Osteocyte (in vitro differentiated cells): ENCODE results near the gene USP6. TPM values are rescaled to one million over a fixed set of nuclear protein-coding genes. Genes with fewer than 3 reads are reported as not detected.

Source experiments
- DNase-seq: peaks from one replicate; pipeline ENCODE4 v3.0.0; 2021; ENCODE audit warnings: mixed read lengths; ENCODE audit not compliant: unreplicated experiment; ENCODE audit errors: extremely low spot score
- H3K27ac Mint-ChIP-seq: one replicate; pipeline ENCODE4 v1.8.0; 2021; ENCODE audit warnings: mild to moderate bottlenecking, mixed read lengths; ENCODE audit not compliant: unreplicated experiment
- H3K27me3 Mint-ChIP-seq: one replicate; pipeline ENCODE4 v1.8.0; 2021; ENCODE audit warnings: mixed read lengths; ENCODE audit not compliant: unreplicated experiment
- H3K36me3 Mint-ChIP-seq: one replicate; pipeline ENCODE4 v1.8.0; 2021; ENCODE audit warnings: mixed read lengths; ENCODE audit not compliant: unreplicated experiment
- H3K4me1 Mint-ChIP-seq: one replicate; pipeline ENCODE4 v1.8.0; 2021; ENCODE audit warnings: mixed read lengths; ENCODE audit not compliant: unreplicated experiment
- H3K4me3 Mint-ChIP-seq: one replicate; pipeline ENCODE4 v1.8.0; 2021; ENCODE audit warnings: mild to moderate bottlenecking, moderate library complexity, mixed read lengths; ENCODE audit not compliant: unreplicated experiment
- H3K9me3 Mint-ChIP-seq: one replicate; pipeline ENCODE4 v1.8.0; 2021; ENCODE audit warnings: mixed read lengths; ENCODE audit not compliant: unreplicated experiment
- total RNA-seq: library from RNA; stranded (reverse); gene quantifications from 2 replicates; pipeline ENCODE4 v1.2.1, GENCODE V29; 2021
- TF ChIP-seq, protein P1 (sequence below): fragments of 200-600 bp; sonication (generic); IDR thresholded peaks from 2 replicates; pipeline ENCODE4 v1.5.0; 2021; ENCODE audit warnings: antibody characterized with exemption, mild to moderate bottlenecking, moderate library complexity

USP6 gene
- total RNA-seq, 1 donor from 2014 or later = 0.13 TPM

- Mint-ChIP-seq H3K4me1 (no peaks in the 10 kb centered on the region), H3K27ac (no peak within 1 kb of the TSS), H3K4me3 (peak within 1 kb of the TSS; percentile 64)
Measured at GRCh38 chr17:5078106-5079028, 37.5 kb upstream of the USP6 start, which contains the start of gene ZFP3. ZFP3 (plus strand) TSS chr17:5078467; CDS start chr17:5091505, 13,038 bp downstream.

GRCh38 chr17:5080591-5080990 lies 35.2 kb upstream of the USP6 start:
- TF ChIP-seq, protein P1, sequence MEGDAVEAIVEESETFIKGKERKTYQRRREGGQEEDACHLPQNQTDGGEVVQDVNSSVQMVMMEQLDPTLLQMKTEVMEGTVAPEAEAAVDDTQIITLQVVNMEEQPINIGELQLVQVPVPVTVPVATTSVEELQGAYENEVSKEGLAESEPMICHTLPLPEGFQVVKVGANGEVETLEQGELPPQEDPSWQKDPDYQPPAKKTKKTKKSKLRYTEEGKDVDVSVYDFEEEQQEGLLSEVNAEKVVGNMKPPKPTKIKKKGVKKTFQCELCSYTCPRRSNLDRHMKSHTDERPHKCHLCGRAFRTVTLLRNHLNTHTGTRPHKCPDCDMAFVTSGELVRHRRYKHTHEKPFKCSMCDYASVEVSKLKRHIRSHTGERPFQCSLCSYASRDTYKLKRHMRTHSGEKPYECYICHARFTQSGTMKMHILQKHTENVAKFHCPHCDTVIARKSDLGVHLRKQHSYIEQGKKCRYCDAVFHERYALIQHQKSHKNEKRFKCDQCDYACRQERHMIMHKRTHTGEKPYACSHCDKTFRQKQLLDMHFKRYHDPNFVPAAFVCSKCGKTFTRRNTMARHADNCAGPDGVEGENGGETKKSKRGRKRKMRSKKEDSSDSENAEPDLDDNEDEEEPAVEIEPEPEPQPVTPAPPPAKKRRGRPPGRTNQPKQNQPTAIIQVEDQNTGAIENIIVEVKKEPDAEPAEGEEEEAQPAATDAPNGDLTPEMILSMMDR = no peak
- H3K27ac Mint-ChIP-seq = no peak overlapping the region
- no peaks in the 10 kb centered on the region for H3K4me1 Mint-ChIP-seq
- H3K9me3 Mint-ChIP-seq = peaks cover 11% of the 10 kb centered on the region
- no peaks in the 10 kb centered on the region for H3K27me3 Mint-ChIP-seq
- H3K36me3 Mint-ChIP-seq = no peaks in the 10 kb centered on the region
- no peak overlapping the region for H3K4me3 Mint-ChIP-seq
- DNase-seq = no peak

More at GRCh38 chr17:5078106-5079028, 37.5 kb upstream of the USP6 start, which contains the start of gene ZFP3:
- no peak for DNase-seq
- H3K27me3 Mint-ChIP-seq = peaks cover 5% of the 10 kb centered on the region
- TF ChIP-seq, protein P1 = no peak
- no peaks in the 10 kb centered on the region for H3K36me3 Mint-ChIP-seq
- peaks cover 6% of the 10 kb centered on the region for H3K9me3 Mint-ChIP-seq

DNA sequence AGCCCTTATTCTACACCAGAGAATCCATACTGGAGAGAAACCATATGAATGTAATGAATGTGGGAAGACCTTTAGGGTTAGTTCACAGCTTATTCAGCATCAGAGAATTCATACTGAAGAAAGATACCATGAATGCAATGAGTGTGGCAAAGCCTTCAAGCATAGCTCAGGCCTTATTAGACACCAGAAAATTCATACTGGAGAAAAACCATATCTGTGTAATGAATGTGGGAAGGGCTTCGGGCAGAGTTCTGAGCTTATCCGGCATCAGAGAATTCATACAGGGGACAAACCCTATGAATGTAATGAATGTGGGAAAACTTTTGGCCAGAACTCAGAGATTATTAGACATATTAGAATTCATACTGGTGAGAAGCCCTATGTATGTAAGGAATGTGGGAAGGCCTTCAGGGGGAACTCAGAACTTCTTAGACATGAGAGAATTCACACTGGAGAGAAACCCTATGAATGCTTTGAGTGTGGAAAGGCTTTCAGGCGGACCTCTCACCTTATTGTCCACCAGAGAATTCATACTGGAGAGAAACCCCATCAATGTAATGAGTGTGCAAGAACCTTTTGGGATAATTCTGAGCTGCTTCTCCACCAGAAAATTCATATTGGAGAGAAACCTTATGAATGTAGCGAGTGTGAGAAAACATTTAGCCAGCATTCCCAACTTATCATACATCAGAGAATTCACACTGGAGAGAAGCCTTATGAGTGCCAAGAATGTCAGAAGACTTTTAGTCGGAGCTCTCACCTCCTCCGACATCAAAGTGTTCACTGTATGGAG lies 23.4 kb upstream of the USP6 start:
- no peaks in the 10 kb centered on the region for H3K4me1 Mint-ChIP-seq
- peaks cover 2% of the 10 kb centered on the region for H3K27me3 Mint-ChIP-seq
- no peak overlapping the region for H3K27ac Mint-ChIP-seq
- DNase-seq = no peak
- H3K9me3 Mint-ChIP-seq = peaks cover 43% of the 10 kb centered on the region
- H3K36me3 Mint-ChIP-seq = peaks cover 19% of the 10 kb centered on the region
- no peak overlapping the region for H3K4me3 Mint-ChIP-seq
- TF ChIP-seq, protein P1 = no peak

DNA sequence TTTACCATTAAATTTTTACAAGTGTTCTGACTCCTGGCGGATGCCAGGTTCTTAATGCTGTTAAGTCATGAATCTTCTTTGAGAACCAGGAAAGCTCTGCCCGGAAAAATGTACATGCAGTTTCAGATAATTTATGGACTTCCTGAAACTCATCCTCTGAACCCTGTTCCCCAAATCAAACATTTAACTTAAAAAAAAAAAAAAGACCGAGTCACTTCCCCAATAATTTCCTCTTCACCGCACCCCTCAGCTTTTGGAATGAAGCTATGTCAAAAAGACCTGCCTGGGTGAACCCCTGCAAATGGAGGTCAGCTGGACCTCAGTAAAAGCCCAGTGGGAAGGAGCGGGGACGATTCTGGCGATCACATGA lies 19.1 kb upstream of the USP6 start:
- Mint-ChIP-seq H3K9me3 (peaks cover 18% of the 10 kb centered on the region), H3K4me1 (no peaks in the 10 kb centered on the region), H3K36me3 (peaks cover 9% of the 10 kb centered on the region), H3K27me3 (peaks cover 2% of the 10 kb centered on the region), H3K27ac (no peak overlapping the region), H3K4me3 (peak overlapping the region; percentile 68)
- TF ChIP-seq, protein P1 = no peak
- DNase-seq = no peak
